Activated T-helper 17 cell treated with anti-CD3 and anti-CD28 coated beads, Interleukin-2, amount 50 U/mL, for 72 hours (primary cell): Measurements from ENCODE around the gene OR4N5. TPM values are rescaled to one million over a fixed set of nuclear protein-coding genes. Genes with fewer than 3 reads are reported as not detected.
"Not testable (repeated sequence)": the region's sequence is repeated elsewhere in the genome, so short reads cannot be mapped to it uniquely, and the experiment has no call there.

Experiments used
- ATAC-seq: fragments of 150-1000 bp; cut with Tn5 transposase; replicated peaks from 2 replicates; pipeline ENCODE4 v1.10.0; 2021; ENCODE audit warnings: mild to moderate bottlenecking, moderate library complexity
- H3K27ac Mint-ChIP-seq: one replicate; pipeline ENCODE4 v1.8.0; 2022; ENCODE audit warnings: mixed read lengths
- H3K27me3 Mint-ChIP-seq: one replicate; pipeline ENCODE4 v1.8.0; 2022; ENCODE audit warnings: mixed read lengths
- H3K36me3 Mint-ChIP-seq: one replicate; pipeline ENCODE4 v1.8.0; 2022; ENCODE audit warnings: low read depth, mild to moderate bottlenecking, mixed read lengths
- H3K4me1 Mint-ChIP-seq: one replicate; pipeline ENCODE4 v1.8.0; 2022; ENCODE audit warnings: mixed read lengths
- H3K4me3 Mint-ChIP-seq: one replicate; pipeline ENCODE4 v1.8.0; 2022; ENCODE audit warnings: mild to moderate bottlenecking, mixed read lengths
- H3K9me3 Mint-ChIP-seq: one replicate; pipeline ENCODE4 v1.8.0; 2022; ENCODE audit warnings: mixed read lengths
- total RNA-seq, 2 donors: library from RNA; stranded (reverse); gene quantifications; one replicate each; pipeline ENCODE4 v1.2.3, GENCODE V29; 2022

The OR4N5 gene, protein sequence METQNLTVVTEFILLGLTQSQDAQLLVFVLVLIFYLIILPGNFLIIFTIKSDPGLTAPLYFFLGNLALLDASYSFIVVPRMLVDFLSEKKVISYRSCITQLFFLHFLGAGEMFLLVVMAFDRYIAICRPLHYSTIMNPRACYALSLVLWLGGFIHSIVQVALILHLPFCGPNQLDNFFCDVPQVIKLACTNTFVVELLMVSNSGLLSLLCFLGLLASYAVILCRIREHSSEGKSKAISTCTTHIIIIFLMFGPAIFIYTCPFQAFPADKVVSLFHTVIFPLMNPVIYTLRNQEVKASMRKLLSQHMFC
- not detected for total RNA-seq

DNA sequence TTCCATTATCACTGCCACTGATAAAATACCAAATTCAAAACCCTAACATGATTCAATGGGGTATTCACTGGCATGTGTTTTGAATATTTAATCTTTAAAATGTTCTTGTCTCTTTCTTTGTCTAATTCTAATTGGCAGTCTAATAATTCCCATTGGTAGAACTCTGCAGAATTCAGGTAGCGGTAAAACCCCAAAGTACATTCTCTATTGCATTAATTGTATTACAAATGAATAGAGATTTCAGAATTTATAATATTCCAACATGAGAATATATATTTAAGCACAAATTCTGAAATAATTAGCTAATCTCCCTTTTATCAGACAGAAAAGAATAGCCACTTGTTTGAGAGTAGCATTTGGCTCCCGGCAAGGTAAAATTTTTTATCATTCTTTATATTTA lies at the start of gene OR4N5:
Gene OR4N5, plus strand, starts transcription at position 301 of the 400 bp plus-strand sequence. CDS start 4,916 bp downstream, outside the sequence.
- H3K4me1 Mint-ChIP-seq = no peaks in the 10 kb centered on the region
- H3K27ac Mint-ChIP-seq = no peak within 1 kb of the TSS
- H3K36me3 Mint-ChIP-seq = no peaks in the 10 kb centered on the region

DNA sequence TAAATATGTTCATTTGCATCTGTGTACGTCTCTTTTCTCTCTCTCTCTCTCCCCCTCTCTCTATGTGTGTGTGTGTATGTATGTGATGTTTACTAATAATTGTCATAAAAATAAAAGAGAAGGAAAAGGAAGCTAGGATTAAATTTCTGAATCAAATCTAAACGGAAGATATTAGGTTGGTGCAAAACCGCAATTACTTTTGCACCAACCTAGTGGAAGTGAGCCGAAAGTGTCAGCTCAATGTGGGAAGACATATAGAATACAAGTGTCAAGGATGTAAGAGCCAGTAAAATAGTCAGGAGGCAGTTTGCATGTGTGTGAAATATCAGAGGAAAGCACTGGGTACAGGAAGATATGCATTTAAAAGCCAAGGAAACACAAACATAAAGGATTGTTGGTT lies 46.6 kb upstream of the OR4N5 start:
- H3K4me3 Mint-ChIP-seq = no peak overlapping the region
- H3K4me1 Mint-ChIP-seq = no peaks in the 10 kb centered on the region
- no peak for ATAC-seq
- no peaks in the 10 kb centered on the region for H3K36me3 Mint-ChIP-seq
- no peaks in the 10 kb centered on the region for H3K27me3 Mint-ChIP-seq
- no peaks in the 10 kb centered on the region for H3K9me3 Mint-ChIP-seq
- H3K27ac Mint-ChIP-seq = no peak overlapping the region

More for the DNA sequence above, at the start of gene OR4N5:
- ATAC-seq = no peak
- Mint-ChIP-seq H3K9me3 (peaks cover 4% of the 10 kb centered on the region), H3K4me3 (no peak within 1 kb of the TSS), H3K27me3 (peaks cover 29% of the 10 kb centered on the region)

DNA sequence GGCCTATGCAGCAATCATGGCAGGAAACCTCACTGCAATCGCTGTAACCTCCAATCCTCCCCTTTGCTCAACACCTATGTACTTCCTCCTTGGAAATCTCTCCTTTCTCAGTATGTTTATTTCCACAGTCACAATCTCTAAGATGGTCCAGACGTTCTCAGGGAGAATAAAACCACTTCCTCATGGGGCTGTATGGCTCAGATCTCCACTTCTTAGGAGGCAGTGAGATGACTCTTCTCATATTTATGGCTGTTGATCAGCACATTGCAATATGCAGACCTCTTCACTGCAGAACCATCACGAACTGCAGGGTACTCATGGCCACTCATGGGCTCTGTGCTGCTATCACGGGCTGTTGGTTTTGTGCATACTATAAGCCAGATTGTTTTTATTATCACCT lies 45.2 kb upstream of the OR4N5 start:
- Mint-ChIP-seq H3K27me3 (peaks cover under 1% of the 10 kb centered on the region), H3K4me1 (no peaks in the 10 kb centered on the region), H3K27ac (no peak overlapping the region), H3K4me3 (no peak overlapping the region), H3K36me3 (no peaks in the 10 kb centered on the region), H3K9me3 (no peaks in the 10 kb centered on the region)
- no peak for ATAC-seq

DNA sequence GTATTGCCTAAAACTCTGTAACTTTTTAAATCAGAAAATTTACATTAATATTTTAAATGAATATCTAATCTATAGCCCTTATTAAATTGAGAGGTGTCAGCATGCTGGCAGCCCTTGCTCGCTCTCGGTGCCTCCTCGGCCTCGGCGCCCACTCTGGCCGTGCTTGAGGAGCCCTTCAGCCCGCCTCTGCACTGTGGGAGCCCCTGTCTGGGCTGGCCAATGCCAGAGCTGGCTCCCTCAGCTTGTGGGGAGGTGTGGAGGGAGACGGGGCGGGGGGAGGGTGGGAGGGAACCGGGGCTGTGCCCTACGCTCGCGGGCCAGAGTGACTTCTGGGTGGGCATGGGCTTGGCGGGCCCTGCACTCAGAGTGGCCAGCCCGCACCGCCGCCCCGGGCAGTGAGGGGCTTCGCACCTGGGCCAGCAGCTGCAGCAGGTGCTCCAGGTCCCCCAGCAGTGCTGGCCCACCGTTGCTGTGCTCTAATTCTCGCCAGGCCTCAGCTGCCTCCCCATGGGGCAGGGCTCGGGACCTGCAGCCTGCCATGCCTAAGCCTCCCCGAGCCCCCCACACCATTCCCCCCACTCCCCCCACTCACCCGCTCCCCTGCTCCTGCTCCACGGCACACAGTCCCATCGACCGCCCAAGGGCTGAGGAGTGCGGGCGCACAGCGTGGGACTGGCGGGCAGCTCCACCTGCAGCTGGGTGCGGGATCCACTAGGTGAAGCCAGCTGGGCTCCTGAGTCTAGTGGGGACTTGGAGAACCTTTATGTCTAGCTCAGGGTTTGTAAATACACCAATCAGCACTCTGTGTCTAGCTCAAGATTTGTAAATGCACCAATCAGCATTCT lies 39.5 kb upstream of the OR4N5 start:
- H3K4me3 Mint-ChIP-seq, ATAC-seq, H3K4me1 Mint-ChIP-seq, H3K36me3 Mint-ChIP-seq, H3K9me3 Mint-ChIP-seq, H3K27ac Mint-ChIP-seq: not testable (repeated sequence)
- peaks cover 19% of the 10 kb centered on the region for H3K27me3 Mint-ChIP-seq

DNA sequence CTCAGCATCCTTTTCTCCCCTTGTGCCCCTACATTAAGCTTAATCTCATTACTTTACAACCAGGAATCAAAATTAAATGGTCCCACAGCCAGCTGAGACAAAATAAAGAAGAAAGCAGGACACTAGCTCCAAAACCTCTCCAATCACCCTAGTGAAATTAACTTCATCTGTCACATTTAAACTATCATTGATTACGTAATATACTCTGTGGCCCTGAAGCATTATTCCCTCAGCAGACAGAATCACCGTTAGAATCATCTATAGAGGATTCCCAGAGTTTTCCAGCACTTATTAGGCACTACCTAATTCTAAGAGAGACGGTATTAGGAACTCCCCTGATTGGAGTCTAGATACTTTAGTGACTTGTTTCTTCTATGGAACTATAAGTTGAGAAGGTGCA lies 28.2 kb upstream of the OR4N5 start, which contains the start of gene OR4K17:
Gene OR4K17, plus strand, starts transcription at position 302 of the 400 bp plus-strand sequence. CDS start 6,761 bp downstream, outside the sequence.
- H3K4me3 Mint-ChIP-seq = no peak within 1 kb of the TSS
- no peaks in the 10 kb centered on the region for H3K27me3 Mint-ChIP-seq
- H3K27ac Mint-ChIP-seq = no peak within 1 kb of the TSS
- H3K4me1 Mint-ChIP-seq = no peaks in the 10 kb centered on the region
- H3K36me3 Mint-ChIP-seq = no peaks in the 10 kb centered on the region
- H3K9me3 Mint-ChIP-seq = no peaks in the 10 kb centered on the region
- ATAC-seq = no peak

DNA sequence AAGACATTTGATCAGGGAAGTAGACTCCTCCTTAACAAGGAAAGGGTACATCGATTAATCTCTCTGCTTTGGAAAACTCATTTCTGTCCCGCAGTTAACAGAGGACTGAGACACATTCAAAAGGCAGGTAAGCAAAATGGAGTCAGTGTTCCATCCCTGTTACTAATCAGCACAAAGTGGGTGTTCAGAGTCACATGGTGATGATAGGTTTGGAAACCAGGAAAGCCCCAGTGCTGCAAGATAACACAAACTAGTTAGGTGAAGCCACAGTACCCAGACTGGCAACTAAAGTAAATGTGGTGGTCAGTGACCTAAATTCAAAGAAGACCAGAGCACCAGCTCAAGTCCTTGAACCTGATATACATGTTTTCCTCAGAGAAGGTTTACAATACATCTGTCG lies 26.3 kb upstream of the OR4N5 start:
- Mint-ChIP-seq H3K4me1 (no peaks in the 10 kb centered on the region), H3K36me3 (no peaks in the 10 kb centered on the region), H3K27me3 (no peaks in the 10 kb centered on the region), H3K9me3 (no peaks in the 10 kb centered on the region), H3K27ac (no peak overlapping the region), H3K4me3 (no peak overlapping the region)
- no peak for ATAC-seq

DNA sequence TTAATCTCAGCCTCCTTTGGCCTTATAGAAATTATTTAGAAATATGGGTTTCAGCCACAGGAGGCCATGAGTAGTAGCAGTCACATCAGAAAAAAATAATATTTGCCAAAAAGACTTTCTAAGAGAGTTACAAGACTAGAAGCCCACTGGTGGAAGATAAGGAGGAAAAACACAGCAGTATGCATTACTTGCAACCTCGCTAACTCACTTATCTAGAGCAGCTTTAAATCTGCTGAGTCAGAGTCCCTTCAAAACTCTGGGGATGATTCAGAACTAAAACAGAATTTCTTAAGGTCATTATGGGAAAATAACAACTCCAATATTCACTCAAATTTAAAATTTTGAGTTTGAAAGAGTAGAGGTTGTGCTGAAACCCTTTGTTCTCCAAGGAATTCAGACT lies 21.9 kb upstream of the OR4N5 start:
- Mint-ChIP-seq H3K9me3 (peaks cover 18% of the 10 kb centered on the region), H3K36me3 (no peaks in the 10 kb centered on the region), H3K4me3 (no peak overlapping the region), H3K27ac (no peak overlapping the region), H3K27me3 (peaks cover 17% of the 10 kb centered on the region), H3K4me1 (no peaks in the 10 kb centered on the region)
- no peak for ATAC-seq

DNA sequence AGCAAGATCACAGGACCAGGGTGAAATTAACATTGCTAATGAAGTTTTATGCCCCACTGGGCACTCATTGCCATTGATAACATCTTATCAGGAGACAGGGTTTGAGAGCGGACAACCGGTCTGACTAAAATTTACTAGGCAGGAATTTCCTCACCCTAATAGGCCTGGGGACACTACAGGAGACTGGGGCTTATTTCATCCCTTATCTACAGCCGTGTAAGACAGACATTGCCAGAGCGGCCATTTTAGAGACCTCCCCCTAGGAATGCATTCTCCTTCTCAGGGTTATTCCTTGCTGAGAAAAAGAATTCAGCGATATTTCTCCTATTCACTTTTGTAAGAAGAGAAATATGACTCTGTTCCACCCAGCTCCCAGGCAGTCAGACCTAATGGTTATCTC lies 19.8 kb upstream of the OR4N5 start:
- no peak for ATAC-seq
- H3K36me3 Mint-ChIP-seq = no peaks in the 10 kb centered on the region
- peaks cover 17% of the 10 kb centered on the region for H3K27me3 Mint-ChIP-seq
- no peak overlapping the region for H3K4me3 Mint-ChIP-seq
- peaks cover 21% of the 10 kb centered on the region for H3K9me3 Mint-ChIP-seq
- no peaks in the 10 kb centered on the region for H3K4me1 Mint-ChIP-seq
- H3K27ac Mint-ChIP-seq = no peak overlapping the region

DNA sequence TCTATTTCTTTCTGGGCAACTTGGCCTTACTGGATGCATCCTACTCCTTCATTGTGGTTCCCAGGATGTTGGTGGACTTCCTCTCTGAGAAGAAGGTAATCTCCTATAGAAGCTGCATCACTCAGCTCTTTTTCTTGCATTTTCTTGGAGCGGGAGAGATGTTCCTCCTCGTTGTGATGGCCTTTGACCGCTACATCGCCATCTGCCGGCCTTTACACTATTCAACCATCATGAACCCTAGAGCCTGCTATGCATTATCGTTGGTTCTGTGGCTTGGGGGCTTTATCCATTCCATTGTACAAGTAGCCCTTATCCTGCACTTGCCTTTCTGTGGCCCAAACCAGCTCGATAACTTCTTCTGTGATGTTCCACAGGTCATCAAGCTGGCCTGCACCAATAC lies 5.3 kb downstream of the OR4N5 start:
- Mint-ChIP-seq H3K27ac (no peak overlapping the region), H3K4me3 (no peak overlapping the region), H3K4me1 (no peaks in the 10 kb centered on the region), H3K36me3 (no peaks in the 10 kb centered on the region), H3K9me3 (no peaks in the 10 kb centered on the region), H3K27me3 (peaks cover 10% of the 10 kb centered on the region)
- no peak for ATAC-seq

DNA sequence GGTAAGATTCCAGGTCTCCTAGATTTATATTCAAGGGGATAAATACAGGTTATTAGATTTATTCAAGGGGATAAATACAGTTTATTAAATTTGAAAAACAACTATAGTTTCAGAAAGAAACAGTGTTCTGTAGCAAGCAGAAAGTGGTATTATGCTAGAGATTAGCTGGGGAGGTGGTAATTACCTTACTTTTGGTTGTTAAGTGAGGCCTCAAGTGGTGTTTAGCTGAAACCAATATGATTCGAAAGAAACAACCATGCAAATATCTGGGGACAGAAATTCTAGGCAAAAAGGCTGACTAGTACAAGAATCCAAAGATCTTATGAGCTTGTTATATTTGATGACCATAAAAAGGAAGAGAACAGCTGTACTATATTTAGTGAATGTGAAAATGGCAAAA lies 6.2 kb downstream of the OR4N5 start:
- Mint-ChIP-seq H3K4me1 (no peaks in the 10 kb centered on the region), H3K9me3 (no peaks in the 10 kb centered on the region), H3K36me3 (no peaks in the 10 kb centered on the region), H3K4me3 (no peak overlapping the region), H3K27me3 (peaks cover 17% of the 10 kb centered on the region), H3K27ac (no peak overlapping the region)
- no peak for ATAC-seq

DNA sequence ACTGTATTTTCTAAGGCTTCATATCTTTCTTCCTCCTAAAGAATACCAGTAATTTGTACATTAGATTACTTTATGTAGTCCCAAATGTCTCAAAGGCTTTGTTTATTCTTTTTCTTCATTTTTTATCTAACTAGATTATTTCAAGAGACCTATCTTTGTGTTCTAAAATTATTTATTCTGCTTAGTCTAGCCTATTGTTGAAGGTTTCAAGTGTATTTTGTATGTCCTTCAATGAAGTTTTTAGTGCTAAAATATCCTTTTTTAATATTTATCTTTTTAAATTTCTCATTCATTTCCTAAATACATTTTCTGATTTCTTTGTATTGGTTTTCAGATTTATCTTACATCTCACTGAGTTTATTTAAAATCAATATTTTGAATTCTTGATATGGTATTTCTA lies 25.8 kb downstream of the OR4N5 start:
- Mint-ChIP-seq H3K4me1 (no peaks in the 10 kb centered on the region), H3K27ac (no peak overlapping the region), H3K27me3 (peaks cover 19% of the 10 kb centered on the region), H3K36me3 (no peaks in the 10 kb centered on the region), H3K4me3 (no peak overlapping the region), H3K9me3 (peaks cover 19% of the 10 kb centered on the region)
- no peak for ATAC-seq

DNA sequence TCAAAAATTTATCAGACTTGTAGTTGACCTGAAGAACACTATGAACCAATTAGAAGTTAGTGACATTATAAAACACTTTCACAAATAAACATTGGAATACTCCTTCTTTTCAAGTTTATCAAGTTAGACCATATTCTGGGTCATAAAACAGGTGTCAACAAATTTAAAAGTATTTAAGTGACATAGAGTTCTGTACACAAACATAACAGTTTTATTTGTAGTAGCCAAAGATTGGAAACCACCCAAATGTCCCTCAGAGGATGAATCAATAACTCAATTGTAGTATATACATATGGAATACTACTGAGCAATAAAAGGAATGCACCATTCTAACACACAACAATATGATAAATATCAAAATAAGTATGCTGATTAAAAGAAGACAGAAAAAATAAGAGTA lies 28.5 kb downstream of the OR4N5 start:
- peaks cover 22% of the 10 kb centered on the region for H3K27me3 Mint-ChIP-seq
- no peaks in the 10 kb centered on the region for H3K4me1 Mint-ChIP-seq
- H3K4me3 Mint-ChIP-seq = no peak overlapping the region

DNA sequence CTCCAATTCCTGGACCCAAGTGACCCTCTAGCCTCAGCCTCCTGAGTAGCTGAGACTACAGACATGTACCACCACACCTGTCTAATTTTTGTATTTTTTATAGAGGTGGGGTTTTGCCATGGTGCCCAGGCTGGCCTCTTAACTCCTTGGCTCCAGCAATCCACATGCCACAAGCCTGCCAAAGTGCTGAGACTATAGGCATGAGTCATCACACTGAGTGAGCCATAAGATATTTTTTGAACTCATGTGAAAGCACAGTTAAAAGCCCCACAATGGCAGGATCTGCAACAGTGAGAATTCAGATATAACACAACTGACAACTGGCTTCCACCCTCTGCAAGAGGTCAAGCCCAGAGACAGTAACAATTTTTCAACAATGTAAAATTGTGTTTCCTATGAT lies 31.2 kb downstream of the OR4N5 start:
- H3K4me1 Mint-ChIP-seq, H3K9me3 Mint-ChIP-seq: not testable (repeated sequence)
- peaks cover 17% of the 10 kb centered on the region for H3K27me3 Mint-ChIP-seq

More for the DNA sequence above, 28.5 kb downstream of the OR4N5 start:
- no peak for ATAC-seq
- Mint-ChIP-seq H3K36me3 (no peaks in the 10 kb centered on the region), H3K27ac (no peak overlapping the region), H3K9me3 (peaks cover 19% of the 10 kb centered on the region)

DNA sequence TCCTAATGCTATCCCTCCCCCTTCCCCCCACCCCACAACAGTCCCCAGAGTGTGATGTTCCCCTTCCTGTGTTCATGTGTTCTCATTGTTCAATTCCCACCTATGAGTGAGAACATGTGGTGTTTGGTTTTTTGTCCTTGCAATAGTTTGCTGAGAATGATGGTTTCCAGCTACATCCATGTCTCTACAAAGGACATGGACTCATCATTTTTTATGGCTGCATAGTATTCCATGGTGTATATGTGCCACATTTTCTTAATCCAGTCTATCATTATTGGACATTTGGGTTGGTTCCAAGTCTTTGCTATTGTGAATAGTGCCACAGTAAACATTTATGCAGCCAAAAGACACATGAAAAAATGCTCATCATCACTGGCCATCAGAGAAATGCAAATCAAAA lies 35.6 kb downstream of the OR4N5 start:
- not testable (repeated sequence) for H3K36me3 Mint-ChIP-seq, H3K27ac Mint-ChIP-seq, H3K9me3 Mint-ChIP-seq, H3K4me3 Mint-ChIP-seq, ATAC-seq, H3K4me1 Mint-ChIP-seq
- peaks cover 13% of the 10 kb centered on the region for H3K27me3 Mint-ChIP-seq

More for the DNA sequence above, 31.2 kb downstream of the OR4N5 start:
- ATAC-seq, H3K36me3 Mint-ChIP-seq, H3K4me3 Mint-ChIP-seq, H3K27ac Mint-ChIP-seq: not testable (repeated sequence)

DNA sequence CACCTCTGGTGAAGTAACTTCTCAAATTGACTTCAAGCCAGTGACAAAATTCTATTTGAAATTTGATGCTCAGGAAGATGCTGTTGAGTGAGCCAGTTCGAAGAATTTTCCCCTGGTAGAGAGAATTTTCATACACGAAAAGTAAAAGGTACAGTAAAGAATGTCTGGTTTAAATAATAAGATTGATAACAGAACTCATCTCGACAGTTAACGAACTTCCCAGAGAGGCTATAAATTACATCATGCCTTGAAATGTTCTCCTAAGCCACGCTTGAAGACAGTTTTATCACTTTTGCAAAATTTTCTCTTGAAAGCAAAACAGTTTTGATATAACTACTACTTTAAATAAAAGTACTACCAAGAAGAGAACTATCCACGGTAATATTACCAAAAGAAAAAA lies 37.7 kb downstream of the OR4N5 start:
- no peak for ATAC-seq
- H3K36me3 Mint-ChIP-seq = no peaks in the 10 kb centered on the region
- no peak overlapping the region for H3K4me3 Mint-ChIP-seq
- H3K9me3 Mint-ChIP-seq = no peaks in the 10 kb centered on the region
- H3K27ac Mint-ChIP-seq = no peak overlapping the region
- H3K27me3 Mint-ChIP-seq = peaks cover 6% of the 10 kb centered on the region
- no peaks in the 10 kb centered on the region for H3K4me1 Mint-ChIP-seq
